ENCODE data around the gene BEGAIN.

The BEGAIN gene

GRCh38 chr14:100587086-100587762 lies at the start of gene BEGAIN:
BEGAIN (minus strand) TSS chr14:100587417; CDS start chr14:100587290, 127 bp downstream.
- Histone ChIP-seq H3K79me2 (ENCODE audit: control insufficient read depth, low read length) (no peaks in the 10 kb centered on the region), H3K4me3 (ENCODE audit: low read length) (no peak within 1 kb of the TSS), H4K20me1 (ENCODE audit: control insufficient read depth, insufficient read depth, low read depth, low read length) (no peaks in the 10 kb centered on the region), H3K9me2 (replicated peaks; ENCODE audit: control insufficient read depth, low read length) (no peaks in the 10 kb centered on the region), H3F3A (ENCODE audit: control insufficient read depth, insufficient read depth) (no peaks in the 10 kb centered on the region), H3K9me3 (ENCODE audit: control insufficient read depth, insufficient read depth, low read length) (no peaks in the 10 kb centered on the region), H3K4me1 (ENCODE audit: control insufficient read depth, low read length) (no peaks in the 10 kb centered on the region), H3K4me2 (ENCODE audit: low read length) (no peak within 1 kb of the TSS), H3K36me3 (ENCODE audit: control insufficient read depth, low read length) (no peaks in the 10 kb centered on the region), H3K27me3 (ENCODE audit: control insufficient read depth, low read length) (peaks cover 7% of the 10 kb centered on the region), H3K27ac (ENCODE audit: low read depth, low read length) (no peak within 1 kb of the TSS)
- TF ChIP-seq, protein P1, sequence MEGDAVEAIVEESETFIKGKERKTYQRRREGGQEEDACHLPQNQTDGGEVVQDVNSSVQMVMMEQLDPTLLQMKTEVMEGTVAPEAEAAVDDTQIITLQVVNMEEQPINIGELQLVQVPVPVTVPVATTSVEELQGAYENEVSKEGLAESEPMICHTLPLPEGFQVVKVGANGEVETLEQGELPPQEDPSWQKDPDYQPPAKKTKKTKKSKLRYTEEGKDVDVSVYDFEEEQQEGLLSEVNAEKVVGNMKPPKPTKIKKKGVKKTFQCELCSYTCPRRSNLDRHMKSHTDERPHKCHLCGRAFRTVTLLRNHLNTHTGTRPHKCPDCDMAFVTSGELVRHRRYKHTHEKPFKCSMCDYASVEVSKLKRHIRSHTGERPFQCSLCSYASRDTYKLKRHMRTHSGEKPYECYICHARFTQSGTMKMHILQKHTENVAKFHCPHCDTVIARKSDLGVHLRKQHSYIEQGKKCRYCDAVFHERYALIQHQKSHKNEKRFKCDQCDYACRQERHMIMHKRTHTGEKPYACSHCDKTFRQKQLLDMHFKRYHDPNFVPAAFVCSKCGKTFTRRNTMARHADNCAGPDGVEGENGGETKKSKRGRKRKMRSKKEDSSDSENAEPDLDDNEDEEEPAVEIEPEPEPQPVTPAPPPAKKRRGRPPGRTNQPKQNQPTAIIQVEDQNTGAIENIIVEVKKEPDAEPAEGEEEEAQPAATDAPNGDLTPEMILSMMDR (IDR thresholded peaks at IDR 0.05; ENCODE audit: low read depth, low read length, poor library complexity, severe bottlenecking) = no peak
- TF ChIP-seq EZH2phosphoT487 (IDR thresholded peaks at IDR 0.05; ENCODE audit: borderline replicate concordance, low read length) = no peak

DNA sequence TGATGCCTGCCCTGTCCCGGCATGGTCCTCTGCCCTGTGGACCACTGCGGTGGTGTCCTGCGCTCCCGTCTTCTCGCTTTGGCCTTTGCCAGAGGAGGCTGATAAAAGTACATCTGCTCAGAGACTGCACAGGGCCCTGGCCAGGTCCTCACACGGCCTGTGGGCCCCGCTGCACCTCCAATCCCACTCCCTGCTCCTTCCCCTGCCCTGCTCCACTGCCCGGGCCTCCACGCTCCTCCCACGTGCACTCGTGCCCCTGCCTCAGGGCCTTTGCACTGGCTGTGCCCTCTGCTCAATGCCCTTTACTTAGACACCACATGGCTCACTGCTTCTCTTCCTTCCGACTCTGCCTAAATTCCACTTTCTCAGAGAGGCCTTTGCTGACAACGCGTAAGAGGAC lies 49.3 kb upstream of the BEGAIN start:
- TF ChIP-seq EZH2phosphoT487 (IDR thresholded peaks at IDR 0.05; ENCODE audit: borderline replicate concordance, low read length) = no peak
- TF ChIP-seq, protein P1 (IDR thresholded peaks at IDR 0.05; ENCODE audit: low read depth, low read length, poor library complexity, severe bottlenecking) = no peak
- H3K27ac ChIP-seq (ENCODE audit: low read depth, low read length) = no peak overlapping the region
- no peaks in the 10 kb centered on the region for H3K9me3 ChIP-seq (ENCODE audit: control insufficient read depth, insufficient read depth, low read length)
- peaks cover 7% of the 10 kb centered on the region; the same call in 1 of the 2 replicates for H3K4me1 ChIP-seq (ENCODE audit: control insufficient read depth, low read length)
- H3K4me3 ChIP-seq (ENCODE audit: low read length) = no peak overlapping the region
- H3F3A ChIP-seq (ENCODE audit: control insufficient read depth, insufficient read depth) = no peaks in the 10 kb centered on the region
- H3K4me2 ChIP-seq (ENCODE audit: low read length) = no peak overlapping the region
- no peaks in the 10 kb centered on the region for H3K36me3 ChIP-seq (ENCODE audit: control insufficient read depth, low read length)
- no peaks in the 10 kb centered on the region for H3K9me2 ChIP-seq (replicated peaks; ENCODE audit: control insufficient read depth, low read length)
- H4K20me1 ChIP-seq (ENCODE audit: control insufficient read depth, insufficient read depth, low read depth, low read length) = no peaks in the 10 kb centered on the region
- H3K79me2 ChIP-seq (ENCODE audit: control insufficient read depth, low read length) = no peaks in the 10 kb centered on the region
- 0 out of 2 replicates have a peak, but pooled peaks cover 4% of the 10 kb centered on the region for H3K27me3 ChIP-seq (ENCODE audit: control insufficient read depth, low read length)

GRCh38 chr14:100634026-100634425 lies 46.8 kb upstream of the BEGAIN start:
- Histone ChIP-seq H4K20me1 (ENCODE audit: control insufficient read depth, insufficient read depth, low read depth, low read length) (no peaks in the 10 kb centered on the region), H3F3A (ENCODE audit: control insufficient read depth, insufficient read depth) (no peaks in the 10 kb centered on the region), H3K4me3 (ENCODE audit: low read length) (no peak overlapping the region), H3K79me2 (ENCODE audit: control insufficient read depth, low read length) (no peaks in the 10 kb centered on the region), H3K4me2 (ENCODE audit: low read length) (no peak overlapping the region), H3K27me3 (ENCODE audit: control insufficient read depth, low read length) (no peaks in the 10 kb centered on the region), H3K27ac (ENCODE audit: low read depth, low read length) (no peak overlapping the region), H3K9me3 (ENCODE audit: control insufficient read depth, insufficient read depth, low read length) (no peaks in the 10 kb centered on the region), H3K4me1 (ENCODE audit: control insufficient read depth, low read length) (no peaks in the 10 kb centered on the region), H3K9me2 (replicated peaks; ENCODE audit: control insufficient read depth, low read length) (no peaks in the 10 kb centered on the region), H3K36me3 (ENCODE audit: control insufficient read depth, low read length) (no peaks in the 10 kb centered on the region)
- no peak for TF ChIP-seq EZH2phosphoT487 (IDR thresholded peaks at IDR 0.05; ENCODE audit: borderline replicate concordance, low read length)
- TF ChIP-seq, protein P1 (IDR thresholded peaks at IDR 0.05; ENCODE audit: low read depth, low read length, poor library complexity, severe bottlenecking) = no peak

Measured in DOHH2 (cell line).